Measurements from ENCODE around the gene BAHCC1. TPM values are rescaled to one million over a fixed set of nuclear protein-coding genes. Genes with fewer than 3 reads are reported as not detected.

BAHCC1 gene
- total RNA-seq, 1 experiment from 2014 or later: 74.2 TPM

DNA sequence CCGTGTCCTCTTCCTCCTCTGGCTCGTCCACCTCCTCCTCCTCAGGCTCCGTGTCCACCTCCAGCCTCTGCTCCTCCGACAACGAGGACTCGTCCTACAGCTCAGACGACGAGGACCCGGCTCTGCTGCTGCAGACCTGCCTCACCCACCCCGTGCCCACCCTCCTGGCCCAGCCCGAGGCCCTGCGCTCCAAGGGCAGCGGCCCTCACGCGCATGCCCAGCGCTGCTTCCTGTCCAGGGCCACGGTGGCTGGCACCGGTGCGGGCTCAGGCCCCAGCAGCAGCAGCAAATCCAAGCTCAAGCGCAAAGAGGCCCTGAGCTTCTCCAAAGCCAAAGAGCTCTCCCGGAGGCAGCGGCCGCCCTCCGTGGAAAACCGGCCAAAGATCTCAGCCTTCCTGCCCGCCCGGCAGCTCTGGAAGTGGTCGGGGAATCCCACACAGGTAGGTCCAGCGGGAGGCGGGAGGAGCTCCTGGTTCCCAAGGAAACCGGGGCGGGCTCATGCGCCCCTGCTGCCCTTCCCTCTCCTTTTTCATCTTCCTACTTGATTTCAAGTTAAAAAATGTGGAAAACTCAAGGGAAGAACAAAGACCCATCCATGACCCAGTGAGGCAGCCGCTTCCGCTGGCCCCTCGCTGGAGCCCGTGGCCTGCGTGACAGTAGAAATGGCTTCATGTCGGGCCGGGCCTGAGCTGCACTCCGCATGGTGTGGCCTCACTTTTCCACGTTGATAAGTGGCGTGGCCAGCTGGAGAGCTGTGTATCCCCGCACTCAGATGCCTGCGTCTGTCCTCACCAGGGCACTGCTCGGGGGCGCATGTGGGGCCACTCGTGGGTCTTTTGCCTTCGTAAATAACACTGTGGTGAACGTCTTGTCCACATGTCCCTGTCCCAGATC is 66.6 kb downstream of the BAHCC1 start:
- no peak for TF ChIP-seq EZH2 (IDR thresholded peaks at IDR 0.05; ENCODE audit: borderline replicate concordance, low read depth, low read length, poor library complexity, severe bottlenecking)
- TF ChIP-seq, protein P1, sequence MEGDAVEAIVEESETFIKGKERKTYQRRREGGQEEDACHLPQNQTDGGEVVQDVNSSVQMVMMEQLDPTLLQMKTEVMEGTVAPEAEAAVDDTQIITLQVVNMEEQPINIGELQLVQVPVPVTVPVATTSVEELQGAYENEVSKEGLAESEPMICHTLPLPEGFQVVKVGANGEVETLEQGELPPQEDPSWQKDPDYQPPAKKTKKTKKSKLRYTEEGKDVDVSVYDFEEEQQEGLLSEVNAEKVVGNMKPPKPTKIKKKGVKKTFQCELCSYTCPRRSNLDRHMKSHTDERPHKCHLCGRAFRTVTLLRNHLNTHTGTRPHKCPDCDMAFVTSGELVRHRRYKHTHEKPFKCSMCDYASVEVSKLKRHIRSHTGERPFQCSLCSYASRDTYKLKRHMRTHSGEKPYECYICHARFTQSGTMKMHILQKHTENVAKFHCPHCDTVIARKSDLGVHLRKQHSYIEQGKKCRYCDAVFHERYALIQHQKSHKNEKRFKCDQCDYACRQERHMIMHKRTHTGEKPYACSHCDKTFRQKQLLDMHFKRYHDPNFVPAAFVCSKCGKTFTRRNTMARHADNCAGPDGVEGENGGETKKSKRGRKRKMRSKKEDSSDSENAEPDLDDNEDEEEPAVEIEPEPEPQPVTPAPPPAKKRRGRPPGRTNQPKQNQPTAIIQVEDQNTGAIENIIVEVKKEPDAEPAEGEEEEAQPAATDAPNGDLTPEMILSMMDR (conservative IDR thresholded peaks at IDR 0.05; ENCODE audit: low read depth, low read length): no peak
- H3K4me3 ChIP-seq (ENCODE audit: low read depth, low read length, poor library complexity, severe bottlenecking): no peak overlapping the region
- BruUV-seq (replicated peaks): no TSS peak
- H3K9me3 ChIP-seq (ENCODE audit: low read depth, low read length, poor library complexity, severe bottlenecking): no peaks in the 10 kb centered on the region
- POLR2A ChIA-PET (ENCODE audit: low non-redundant PET): no interaction called here
- no peak overlapping the region for H3K27ac ChIP-seq (ENCODE audit: low read depth, low read length, poor library complexity, severe bottlenecking)
- intact Hi-C loops (cut with micrococcal nuclease; ENCODE audit: unreplicated experiment): no loop called here
- H3K27me3 ChIP-seq (replicated peaks; ENCODE audit: insufficient read depth, low read depth, low read length, poor library complexity): no peaks in the 10 kb centered on the region
- no peak for DNase-seq (ENCODE audit: low spot score)
- H3K36me3 ChIP-seq (ENCODE audit: insufficient read depth, low read length, poor library complexity, severe bottlenecking): peaks cover 31% of the 10 kb centered on the region
- no peaks in the 10 kb centered on the region for H3K4me1 ChIP-seq (ENCODE audit: insufficient read depth, low read length, poor library complexity, severe bottlenecking)
- CTCF ChIA-PET: no interaction called here

DNA sequence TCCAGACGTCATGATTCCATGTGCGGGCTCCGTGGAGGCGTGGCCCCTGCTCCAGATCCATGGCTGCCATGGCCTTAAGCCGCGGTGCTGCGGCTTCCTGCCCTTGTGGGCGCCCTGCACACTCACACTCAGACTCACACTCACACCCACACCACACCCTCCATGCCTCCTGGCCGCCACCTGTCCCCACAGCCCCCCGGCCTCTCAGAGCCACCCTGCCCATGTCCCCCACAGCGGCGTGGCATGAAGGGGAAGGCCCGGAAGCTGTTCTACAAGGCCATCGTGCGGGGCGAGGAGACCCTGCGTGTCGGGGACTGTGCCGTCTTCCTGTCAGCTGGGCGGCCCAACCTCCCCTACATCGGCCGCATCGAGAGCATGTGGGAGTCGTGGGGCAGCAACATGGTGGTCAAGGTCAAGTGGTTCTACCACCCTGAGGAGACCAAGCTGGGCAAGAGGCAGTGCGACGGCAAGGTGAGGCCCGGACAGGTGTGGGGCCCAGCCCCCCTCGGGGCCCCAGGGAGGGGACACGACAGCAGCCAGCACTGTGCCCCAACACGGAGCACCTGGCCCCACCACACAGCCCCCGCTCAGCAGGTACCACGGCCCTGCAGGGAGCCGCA is 67.4 kb downstream of the BAHCC1 start:
- POLR2A ChIA-PET (ENCODE audit: low non-redundant PET): no interaction called here
- intact Hi-C loops (cut with micrococcal nuclease; ENCODE audit: unreplicated experiment): no loop called here
- H3K27me3 ChIP-seq (replicated peaks; ENCODE audit: insufficient read depth, low read depth, low read length, poor library complexity): no peaks in the 10 kb centered on the region
- no peak overlapping the region for H3K4me3 ChIP-seq (ENCODE audit: low read depth, low read length, poor library complexity, severe bottlenecking)
- TF ChIP-seq, protein P1 (conservative IDR thresholded peaks at IDR 0.05; ENCODE audit: low read depth, low read length): no peak
- no peak for TF ChIP-seq EZH2 (IDR thresholded peaks at IDR 0.05; ENCODE audit: borderline replicate concordance, low read depth, low read length, poor library complexity, severe bottlenecking)
- BruUV-seq (replicated peaks): no TSS peak
- no peaks in the 10 kb centered on the region for H3K9me3 ChIP-seq (ENCODE audit: low read depth, low read length, poor library complexity, severe bottlenecking)
- peaks cover 31% of the 10 kb centered on the region for H3K36me3 ChIP-seq (ENCODE audit: insufficient read depth, low read length, poor library complexity, severe bottlenecking)
- H3K27ac ChIP-seq (ENCODE audit: low read depth, low read length, poor library complexity, severe bottlenecking): no peak overlapping the region
- DNase-seq (ENCODE audit: low spot score): no peak
- H3K4me1 ChIP-seq (ENCODE audit: insufficient read depth, low read length, poor library complexity, severe bottlenecking): no peaks in the 10 kb centered on the region
- CTCF ChIA-PET: no interaction called here

DNA sequence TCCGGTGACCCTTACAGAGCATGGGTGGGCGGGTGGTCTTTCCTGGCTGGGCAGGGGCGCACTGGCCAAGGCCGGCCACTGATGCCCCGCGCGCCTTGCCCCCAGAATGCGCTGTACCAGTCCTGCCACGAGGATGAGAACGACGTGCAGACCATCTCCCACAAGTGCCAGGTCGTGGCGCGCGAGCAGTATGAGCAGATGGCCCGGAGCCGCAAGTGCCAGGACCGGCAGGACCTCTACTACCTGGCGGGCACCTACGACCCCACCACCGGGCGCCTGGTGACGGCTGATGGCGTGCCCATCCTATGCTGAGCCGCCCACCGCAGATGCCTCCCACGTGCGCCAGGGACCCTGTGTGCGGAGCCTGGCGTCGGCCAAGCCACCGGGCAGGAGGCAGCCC is 68.2 kb downstream of the BAHCC1 start:
- BruUV-seq (replicated peaks): no TSS peak
- intact Hi-C loops (cut with micrococcal nuclease; ENCODE audit: unreplicated experiment): no loop called here
- Histone ChIP-seq H3K4me3 (ENCODE audit: low read depth, low read length, poor library complexity, severe bottlenecking) (no peak overlapping the region), H3K27ac (ENCODE audit: low read depth, low read length, poor library complexity, severe bottlenecking) (no peak overlapping the region), H3K27me3 (replicated peaks; ENCODE audit: insufficient read depth, low read depth, low read length, poor library complexity) (no peaks in the 10 kb centered on the region), H3K4me1 (ENCODE audit: insufficient read depth, low read length, poor library complexity, severe bottlenecking) (no peaks in the 10 kb centered on the region), H3K36me3 (ENCODE audit: insufficient read depth, low read length, poor library complexity, severe bottlenecking) (peaks cover 27% of the 10 kb centered on the region), H3K9me3 (ENCODE audit: low read depth, low read length, poor library complexity, severe bottlenecking) (no peaks in the 10 kb centered on the region)
- POLR2A ChIA-PET (ENCODE audit: low non-redundant PET): no interaction called here
- no peak for TF ChIP-seq EZH2 (IDR thresholded peaks at IDR 0.05; ENCODE audit: borderline replicate concordance, low read depth, low read length, poor library complexity, severe bottlenecking)
- TF ChIP-seq, protein P1 (conservative IDR thresholded peaks at IDR 0.05; ENCODE audit: low read depth, low read length): no peak
- no peak for DNase-seq (ENCODE audit: low spot score)
- CTCF ChIA-PET: no interaction called here
